ENCODE measurements around the gene RYK.

The RYK gene

GRCh38 chr3:134274571-134274970, 23.9 kb upstream of the RYK start:
- no peak overlapping the region for H3K4me3 ChIP-seq (ENCODE audit: low read length, poor library complexity, severe bottlenecking)
- H3K4me1 ChIP-seq (ENCODE audit: insufficient read depth, low read length, poor library complexity, severe bottlenecking), result no peaks in the 10 kb centered on the region
- H3K4me2 ChIP-seq (ENCODE audit: low read depth, low read length, poor library complexity, severe bottlenecking), result no peak overlapping the region
- no peaks in the 10 kb centered on the region for H3K27me3 ChIP-seq (ENCODE audit: insufficient read depth, low read length, poor library complexity, severe bottlenecking)
- H4K20me1 ChIP-seq (ENCODE audit: insufficient read depth, low read length, poor library complexity, severe bottlenecking), result no peaks in the 10 kb centered on the region
- H3F3A ChIP-seq (ENCODE audit: low read depth), result no peaks in the 10 kb centered on the region
- H3K36me3 ChIP-seq (ENCODE audit: insufficient read depth, low read length), result no peaks in the 10 kb centered on the region
- TF ChIP-seq EZH2phosphoT487 (IDR thresholded peaks at IDR 0.05; ENCODE audit: borderline replicate concordance), result no peak
- TF ChIP-seq CTCF (conservative IDR thresholded peaks at IDR 0.05; ENCODE audit: low read length), result no peak
- H3K79me2 ChIP-seq (ENCODE audit: insufficient read depth, low read length), result no peaks in the 10 kb centered on the region
- H3K9ac ChIP-seq (ENCODE audit: low read depth, low read length, poor library complexity, severe bottlenecking), result no peak overlapping the region
- H3K9me2 ChIP-seq (replicated peaks; ENCODE audit: low read depth, low read length), result no peaks in the 10 kb centered on the region
- H3K9me3 ChIP-seq (ENCODE audit: insufficient read depth, low read depth, low read length), result no peaks in the 10 kb centered on the region
- H2AFZ ChIP-seq (ENCODE audit: low read length), result no peak overlapping the region

DNA sequence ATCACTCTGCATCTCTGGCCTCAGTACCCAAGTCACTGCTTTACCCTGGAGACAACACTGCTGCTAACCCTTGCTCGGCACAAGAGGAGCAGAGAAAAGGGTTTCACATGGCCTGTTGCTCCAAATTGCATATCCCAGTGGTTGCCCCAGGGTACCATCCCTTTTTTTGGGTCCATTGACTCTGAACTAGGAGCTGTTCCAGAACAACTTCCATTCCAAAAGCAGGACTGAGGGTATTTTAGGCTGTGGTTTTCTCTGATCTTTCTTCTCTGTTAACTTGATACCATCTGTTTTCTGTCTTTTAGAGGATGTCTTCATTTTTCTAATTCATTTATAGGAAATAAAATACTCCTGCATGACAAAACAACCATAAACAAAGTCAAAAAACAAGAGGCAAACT, 17.3 kb upstream of the RYK start:
- no peaks in the 10 kb centered on the region for H3K9me3 ChIP-seq (ENCODE audit: insufficient read depth, low read depth, low read length)
- H3K9me2 ChIP-seq (replicated peaks; ENCODE audit: low read depth, low read length), result no peaks in the 10 kb centered on the region
- no peaks in the 10 kb centered on the region; the same call in 1 of the 2 replicates for H3F3A ChIP-seq (ENCODE audit: low read depth)
- H3K4me2 ChIP-seq (ENCODE audit: low read depth, low read length, poor library complexity, severe bottlenecking), result no peak overlapping the region
- H3K79me2 ChIP-seq (ENCODE audit: insufficient read depth, low read length), result no peaks in the 10 kb centered on the region
- no peak overlapping the region for H3K4me3 ChIP-seq (ENCODE audit: low read length, poor library complexity, severe bottlenecking)
- H2AFZ ChIP-seq (ENCODE audit: low read length), result no peak overlapping the region
- no peaks in the 10 kb centered on the region for H3K4me1 ChIP-seq (ENCODE audit: insufficient read depth, low read length, poor library complexity, severe bottlenecking)
- no peak overlapping the region for H3K9ac ChIP-seq (ENCODE audit: low read depth, low read length, poor library complexity, severe bottlenecking)
- TF ChIP-seq CTCF (conservative IDR thresholded peaks at IDR 0.05; ENCODE audit: low read length), result no peak
- no peak for TF ChIP-seq EZH2phosphoT487 (IDR thresholded peaks at IDR 0.05; ENCODE audit: borderline replicate concordance)
- no peaks in the 10 kb centered on the region for H3K27me3 ChIP-seq (ENCODE audit: insufficient read depth, low read length, poor library complexity, severe bottlenecking)
- H3K36me3 ChIP-seq (ENCODE audit: insufficient read depth, low read length), result no peaks in the 10 kb centered on the region
- H4K20me1 ChIP-seq (ENCODE audit: insufficient read depth, low read length, poor library complexity, severe bottlenecking), result no peaks in the 10 kb centered on the region

GRCh38 chr3:134260987-134261386, 10.3 kb upstream of the RYK start:
- no peak for TF ChIP-seq CTCF (conservative IDR thresholded peaks at IDR 0.05; ENCODE audit: low read length)
- no peak for TF ChIP-seq EZH2phosphoT487 (IDR thresholded peaks at IDR 0.05; ENCODE audit: borderline replicate concordance)
- H3K4me1 ChIP-seq (ENCODE audit: insufficient read depth, low read length, poor library complexity, severe bottlenecking), result peaks cover 7% of the 10 kb centered on the region
- H3K9me2 ChIP-seq (replicated peaks; ENCODE audit: low read depth, low read length), result no peaks in the 10 kb centered on the region
- no peaks in the 10 kb centered on the region for H3K79me2 ChIP-seq (ENCODE audit: insufficient read depth, low read length)
- H3K4me3 ChIP-seq (ENCODE audit: low read length, poor library complexity, severe bottlenecking), result no peak overlapping the region
- no peak overlapping the region for H3K9ac ChIP-seq (ENCODE audit: low read depth, low read length, poor library complexity, severe bottlenecking)
- no peaks in the 10 kb centered on the region for H3K9me3 ChIP-seq (ENCODE audit: insufficient read depth, low read depth, low read length)
- H4K20me1 ChIP-seq (ENCODE audit: insufficient read depth, low read length, poor library complexity, severe bottlenecking), result no peaks in the 10 kb centered on the region
- no peaks in the 10 kb centered on the region; the same call in 1 of the 2 replicates for H3F3A ChIP-seq (ENCODE audit: low read depth)
- no peaks in the 10 kb centered on the region for H3K36me3 ChIP-seq (ENCODE audit: insufficient read depth, low read length)
- peak overlapping the region; percentile 29; the same call in 1 of the 2 replicates for H2AFZ ChIP-seq (ENCODE audit: low read length)
- H3K27me3 ChIP-seq (ENCODE audit: insufficient read depth, low read length, poor library complexity, severe bottlenecking), result no peaks in the 10 kb centered on the region
- no peak overlapping the region for H3K4me2 ChIP-seq (ENCODE audit: low read depth, low read length, poor library complexity, severe bottlenecking)

Measured in Loucy (cell line).